GM18870 (cell line): ENCODE data around the gene P4HA1.

ENCODE experiments used
- ATAC-seq: cut with Tn5 transposase; IDR thresholded peaks from one replicate; pipeline ENCODE4 v1.9.1; 2021; ENCODE audit warnings: moderate library complexity; ENCODE audit not compliant: unreplicated experiment

The P4HA1 gene

GRCh38 chr10:72981028-72981881, 115.4 kb downstream of the P4HA1 start:
- ATAC-seq = no peak

GRCh38 chr10:72980348-72980747, 116.3 kb downstream of the P4HA1 start:
- ATAC-seq = no peak

GRCh38 chr10:72979709-72980108, 117.0 kb downstream of the P4HA1 start:
- no peak for ATAC-seq

GRCh38 chr10:72976886-72977285, 119.8 kb downstream of the P4HA1 start:
- ATAC-seq = no peak
